T-helper 2 cell (primary cell): ENCODE data around the gene TMEM205.

Experiments used
- DNase-seq, 5 experiments: peaks; one replicate each; pipeline versions ENCODE4 v3.0.0 to v3.0.0-alpha.2; 2012 to 2022

The TMEM205 gene

GRCh38 chr19:11299946-11300810 is 45.9 kb downstream of the TMEM205 start:
- no peak for DNase-seq

GRCh38 chr19:11296264-11296663 is 49.8 kb downstream of the TMEM205 start:
- DNase-seq = no peak

- no peak for DNase-seq
Measured at GRCh38 chr19:11295665-11296245, 50.3 kb downstream of the TMEM205 start, which contains the start of gene TSPAN16. TSPAN16 (plus strand) TSS chr19:11296160; CDS start chr19:11296298, 138 bp downstream.

GRCh38 chr19:11295180-11295579 is 50.9 kb downstream of the TMEM205 start:
- DNase-seq = no peak

GRCh38 chr19:11293433-11294389 is 52.4 kb downstream of the TMEM205 start:
- DNase-seq = peak; percentile 54 to 78 (median 73)
